Stimulated activated memory B cell treated with anti-CD40 and anti-IgM and Interleukin-4, amounts not matched to agents 10 μg/mL and 1 μg/mL and 100 μg/mL, for 72 hours (primary cell): Measurements from ENCODE around the gene PIK3R6.

Experiments used
- ATAC-seq: fragments of 150-1000 bp; cut with Tn5 transposase; 2 replicates; pipeline ENCODE4 v1.10.0; 2021
- H3K27ac Mint-ChIP-seq: one replicate; pipeline ENCODE4 v1.8.0; 2022; ENCODE audit warnings: mild to moderate bottlenecking, mixed read lengths
- H3K27me3 Mint-ChIP-seq: one replicate; pipeline ENCODE4 v1.8.0; 2022; ENCODE audit warnings: mixed read lengths
- H3K36me3 Mint-ChIP-seq: one replicate; pipeline ENCODE4 v1.8.0; 2022; ENCODE audit warnings: mixed read lengths
- H3K4me1 Mint-ChIP-seq: one replicate; pipeline ENCODE4 v1.8.0; 2022; ENCODE audit warnings: mixed read lengths
- H3K4me3 Mint-ChIP-seq: one replicate; pipeline ENCODE4 v1.8.0; 2022; ENCODE audit warnings: mild to moderate bottlenecking, moderate library complexity, mixed read lengths
- H3K9me3 Mint-ChIP-seq: one replicate; pipeline ENCODE4 v1.8.0; 2022; ENCODE audit warnings: mixed read lengths

PIK3R6 gene

GRCh38 chr17:8898126-8898525 is 30.7 kb upstream of the PIK3R6 start:
- H3K36me3 Mint-ChIP-seq: peaks cover 42% of the 10 kb centered on the region
- no peak overlapping the region for H3K4me3 Mint-ChIP-seq
- peaks cover 74% of the 10 kb centered on the region for H3K4me1 Mint-ChIP-seq
- H3K27me3 Mint-ChIP-seq: no peaks in the 10 kb centered on the region
- H3K9me3 Mint-ChIP-seq: no peaks in the 10 kb centered on the region
- ATAC-seq: no peak
- H3K27ac Mint-ChIP-seq: peak overlapping the region; percentile 88

- Mint-ChIP-seq H3K27me3 (no peaks in the 10 kb centered on the region), H3K36me3 (peaks cover 50% of the 10 kb centered on the region), H3K4me1 (peaks cover 82% of the 10 kb centered on the region), H3K9me3 (no peaks in the 10 kb centered on the region), H3K4me3 (no peak overlapping the region), H3K27ac (peak overlapping the region; percentile 14)
- ATAC-seq: no peak
Observed at GRCh38 chr17:8896641-8897635, 29.5 kb upstream of the PIK3R6 start.

GRCh38 chr17:8896087-8896486 is 28.6 kb upstream of the PIK3R6 start:
- Mint-ChIP-seq H3K9me3 (no peaks in the 10 kb centered on the region), H3K27ac (peak overlapping the region; percentile 14), H3K27me3 (no peaks in the 10 kb centered on the region), H3K4me3 (no peak overlapping the region), H3K36me3 (peaks cover 44% of the 10 kb centered on the region), H3K4me1 (peaks cover 76% of the 10 kb centered on the region)
- no peak for ATAC-seq

GRCh38 chr17:8894673-8895578 is 27.5 kb upstream of the PIK3R6 start:
- no peak overlapping the region for H3K4me3 Mint-ChIP-seq
- ATAC-seq: peak; percentile 51

GRCh38 chr17:8894202-8894671 is 26.8 kb upstream of the PIK3R6 start:
- Mint-ChIP-seq H3K36me3 (peaks cover 45% of the 10 kb centered on the region), H3K4me3 (no peak overlapping the region), H3K27ac (peak overlapping the region; percentile 14), H3K9me3 (no peaks in the 10 kb centered on the region), H3K27me3 (no peaks in the 10 kb centered on the region), H3K4me1 (peaks cover 60% of the 10 kb centered on the region)
- no peak for ATAC-seq

More at GRCh38 chr17:8894673-8895578, 27.5 kb upstream of the PIK3R6 start:
- H3K4me1 Mint-ChIP-seq: peaks cover 64% of the 10 kb centered on the region
- H3K27ac Mint-ChIP-seq: peak overlapping the region; percentile 14
- no peaks in the 10 kb centered on the region for H3K9me3 Mint-ChIP-seq
- no peaks in the 10 kb centered on the region for H3K27me3 Mint-ChIP-seq
- H3K36me3 Mint-ChIP-seq: peaks cover 43% of the 10 kb centered on the region

GRCh38 chr17:8893621-8894201 is 26.2 kb upstream of the PIK3R6 start:
- no peak for ATAC-seq
- Mint-ChIP-seq H3K9me3 (no peaks in the 10 kb centered on the region), H3K27ac (no peak overlapping the region), H3K27me3 (no peaks in the 10 kb centered on the region), H3K36me3 (peaks cover 50% of the 10 kb centered on the region), H3K4me3 (no peak overlapping the region), H3K4me1 (peaks cover 55% of the 10 kb centered on the region)

- Mint-ChIP-seq H3K4me1 (peaks cover 48% of the 10 kb centered on the region), H3K27ac (peak overlapping the region; percentile 77), H3K4me3 (no peak overlapping the region), H3K9me3 (no peaks in the 10 kb centered on the region), H3K36me3 (peaks cover 51% of the 10 kb centered on the region), H3K27me3 (no peaks in the 10 kb centered on the region)
- no peak for ATAC-seq
Observed at GRCh38 chr17:8893059-8893458, 25.6 kb upstream of the PIK3R6 start.

- Mint-ChIP-seq H3K4me3 (peak overlapping the region; percentile 49), H3K4me1 (peaks cover 43% of the 10 kb centered on the region), H3K9me3 (no peaks in the 10 kb centered on the region), H3K27me3 (no peaks in the 10 kb centered on the region), H3K36me3 (peaks cover 52% of the 10 kb centered on the region), H3K27ac (peak overlapping the region; percentile 77)
- ATAC-seq: peak; percentile 81
Observed at GRCh38 chr17:8892338-8892690, 24.8 kb upstream of the PIK3R6 start.

- no peak for ATAC-seq
- Mint-ChIP-seq H3K4me1 (peaks cover 34% of the 10 kb centered on the region), H3K27me3 (no peaks in the 10 kb centered on the region), H3K9me3 (no peaks in the 10 kb centered on the region), H3K36me3 (peaks cover 51% of the 10 kb centered on the region), H3K27ac (no peak overlapping the region), H3K4me3 (no peak overlapping the region)
Observed at GRCh38 chr17:8890671-8891070, 23.2 kb upstream of the PIK3R6 start.

GRCh38 chr17:8889458-8890210 is 22.2 kb upstream of the PIK3R6 start:
- Mint-ChIP-seq H3K4me3 (no peak overlapping the region), H3K27ac (no peak overlapping the region), H3K27me3 (no peaks in the 10 kb centered on the region), H3K9me3 (no peaks in the 10 kb centered on the region), H3K36me3 (peaks cover 48% of the 10 kb centered on the region), H3K4me1 (peaks cover 24% of the 10 kb centered on the region)
- no peak for ATAC-seq

GRCh38 chr17:8888704-8889302 is 21.3 kb upstream of the PIK3R6 start:
- H3K4me3 Mint-ChIP-seq: no peak overlapping the region
- no peak overlapping the region for H3K27ac Mint-ChIP-seq
- peaks cover 57% of the 10 kb centered on the region for H3K36me3 Mint-ChIP-seq
- no peaks in the 10 kb centered on the region for H3K9me3 Mint-ChIP-seq
- no peaks in the 10 kb centered on the region for H3K27me3 Mint-ChIP-seq
- ATAC-seq: no peak
- H3K4me1 Mint-ChIP-seq: peaks cover 19% of the 10 kb centered on the region

- Mint-ChIP-seq H3K9me3 (no peaks in the 10 kb centered on the region), H3K27me3 (no peaks in the 10 kb centered on the region), H3K27ac (no peak overlapping the region), H3K4me1 (peaks cover 19% of the 10 kb centered on the region), H3K36me3 (peaks cover 64% of the 10 kb centered on the region), H3K4me3 (no peak overlapping the region)
- no peak for ATAC-seq
Observed at GRCh38 chr17:8887834-8888703, 20.6 kb upstream of the PIK3R6 start.

- Mint-ChIP-seq H3K4me3 (no peak overlapping the region), H3K4me1 (peaks cover 12% of the 10 kb centered on the region), H3K27me3 (no peaks in the 10 kb centered on the region), H3K9me3 (no peaks in the 10 kb centered on the region), H3K27ac (peak overlapping the region; percentile 32), H3K36me3 (peaks cover 66% of the 10 kb centered on the region)
- ATAC-seq: no peak
Observed at GRCh38 chr17:8887301-8887700, 19.8 kb upstream of the PIK3R6 start.
